ENCODE data around the gene GJA4. TPM values are rescaled to one million over a fixed set of nuclear protein-coding genes. Genes with fewer than 3 reads are reported as not detected.
A peak's percentile ranks its signal among the peaks of the same experiment; 100 is the strongest.

GJA4 gene
- total RNA-seq, 4 donors from 2014 or later: 14.4 to 41.4 (median 27.7) TPM

- Histone ChIP-seq H3K27ac (no peak overlapping the region), H3K27me3 (peaks cover 17 to 25% (median 21%) of the 10 kb centered on the region in 3 donors), H3K9me3 (no peaks in the 10 kb centered on the region), H3K36me3 (no peaks in the 10 kb centered on the region), H3K4me1 (peaks cover 3 to 4% of the 10 kb centered on the region in 2 donors), H3K4me3 (no peak overlapping the region)
- DNase-seq (no peak), ATAC-seq (no peak)
- intact Hi-C loops (cut with DNase I; ENCODE audit: low total_unique reads): loop anchor here (2.0 to 5.0 kb wide), 2 partner anchors 67 to 81 kb away; no protein-coding TSS in a partner anchor
- in situ Hi-C loops (cut with MboI; ENCODE audit: low sequenced_read_pairs in 4 of 4): loop anchor here in 1 of 4 donors (5.0 kb wide), 1 partner anchor 66 kb away; no protein-coding TSS in a partner anchor
- no peak for TF ChIP-seq POLR2A (IDR thresholded peaks at IDR 0.05)
- no peak for TF ChIP-seq CTCF (IDR thresholded peaks at IDR 0.05 in 4 of 5, conservative IDR thresholded peaks at IDR 0.05 in 1 of 5)
Measured at GRCh38 chr1:34785875-34786470, 6.8 kb upstream of the GJA4 start.

DNA sequence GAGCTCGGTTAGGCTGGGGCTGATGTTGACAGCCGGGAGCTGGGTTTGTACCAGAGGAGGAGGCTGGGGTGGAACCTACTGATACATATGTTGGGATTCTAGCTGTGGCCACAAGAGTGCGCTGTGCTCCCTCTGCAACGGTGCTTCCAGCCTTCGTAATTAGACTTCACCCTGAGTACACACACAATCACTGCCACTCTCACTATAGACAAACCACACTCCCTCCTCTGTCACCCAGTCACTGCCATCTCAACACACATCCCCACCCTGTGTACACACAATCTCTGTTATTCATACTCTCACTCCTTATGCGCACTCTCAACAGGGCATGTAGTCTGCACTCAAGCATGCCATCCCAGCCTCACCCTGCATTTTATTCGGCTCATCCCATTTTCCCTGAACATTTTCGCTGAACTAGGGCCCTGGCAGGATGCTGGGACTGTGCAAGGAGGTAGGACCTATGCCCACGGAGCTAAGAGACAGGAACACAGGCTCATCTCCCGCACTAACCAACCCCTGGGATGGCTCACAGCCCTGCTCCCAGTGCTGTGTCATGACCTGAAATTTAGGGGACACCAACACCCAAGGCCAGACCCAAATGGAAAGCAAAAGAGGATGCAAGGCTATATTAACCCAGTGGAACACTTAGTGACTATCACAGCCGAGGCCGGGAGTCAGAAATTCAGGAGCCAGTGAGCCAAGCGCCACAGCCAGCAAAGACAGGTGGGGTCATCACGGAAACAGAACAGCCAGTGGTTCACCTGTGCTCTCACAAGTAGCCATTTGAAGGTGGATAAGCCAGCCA is 6.1 kb upstream of the GJA4 start:
- no peaks in the 10 kb centered on the region for H3K36me3 ChIP-seq
- in situ Hi-C loops (cut with MboI; ENCODE audit: low sequenced_read_pairs in 4 of 4) (loop anchor here in 1 of 4 donors (5.0 kb wide), 1 partner anchor 66 kb away; no protein-coding TSS in a partner anchor), intact Hi-C loops (cut with DNase I; ENCODE audit: low total_unique reads) (loop anchor here (2.0 to 5.0 kb wide), 2 partner anchors 66 to 81 kb away; no protein-coding TSS in a partner anchor)
- no peak overlapping the region for H3K27ac ChIP-seq
- no peak overlapping the region for H3K4me3 ChIP-seq
- H3K4me1 ChIP-seq: peaks cover under 1 to 3% of the 10 kb centered on the region in 2 donors
- H3K9me3 ChIP-seq: no peaks in the 10 kb centered on the region
- DNase-seq (peak in 1 of 2 donors; percentile 39), ATAC-seq (peak; percentile 65 to 70)
- peaks cover 11 to 17% (median 14%) of the 10 kb centered on the region in 3 donors for H3K27me3 ChIP-seq
- no peak for TF ChIP-seq POLR2A (IDR thresholded peaks at IDR 0.05)
- TF ChIP-seq CTCF (IDR thresholded peaks at IDR 0.05 in 4 of 5, conservative IDR thresholded peaks at IDR 0.05 in 1 of 5): peak; percentile 36 to 81 (median 69)

GRCh38 chr1:34787461-34788420 is 5.1 kb upstream of the GJA4 start:
- TF ChIP-seq POLR2A (IDR thresholded peaks at IDR 0.05) (no peak), CTCF (IDR thresholded peaks at IDR 0.05 in 4 of 5, conservative IDR thresholded peaks at IDR 0.05 in 1 of 5) (peak in 4 of 5 experiments; percentile 14 to 24 (median 20))
- H3K4me3 ChIP-seq: no peak overlapping the region
- peak overlapping the region in 2 of 4 donors; percentile 21 to 52 for H3K27ac ChIP-seq
- in situ Hi-C loops (cut with MboI; ENCODE audit: low sequenced_read_pairs in 4 of 4): loop anchor here in 1 of 4 donors (5.0 kb wide), 1 partner anchor 65 kb away; no protein-coding TSS in a partner anchor
- H3K36me3 ChIP-seq: no peaks in the 10 kb centered on the region
- intact Hi-C loops (cut with DNase I; ENCODE audit: low total_unique reads): loop anchor here (2.0 to 5.0 kb wide), 2 partner anchors 65 to 80 kb away; no protein-coding TSS in a partner anchor
- peaks cover 3 to 5% of the 10 kb centered on the region in 2 donors for H3K4me1 ChIP-seq
- ATAC-seq (no peak), DNase-seq (no peak)
- peaks cover 1 to 7% (median 6%) of the 10 kb centered on the region in 3 donors for H3K27me3 ChIP-seq
- H3K9me3 ChIP-seq: no peaks in the 10 kb centered on the region

DNA sequence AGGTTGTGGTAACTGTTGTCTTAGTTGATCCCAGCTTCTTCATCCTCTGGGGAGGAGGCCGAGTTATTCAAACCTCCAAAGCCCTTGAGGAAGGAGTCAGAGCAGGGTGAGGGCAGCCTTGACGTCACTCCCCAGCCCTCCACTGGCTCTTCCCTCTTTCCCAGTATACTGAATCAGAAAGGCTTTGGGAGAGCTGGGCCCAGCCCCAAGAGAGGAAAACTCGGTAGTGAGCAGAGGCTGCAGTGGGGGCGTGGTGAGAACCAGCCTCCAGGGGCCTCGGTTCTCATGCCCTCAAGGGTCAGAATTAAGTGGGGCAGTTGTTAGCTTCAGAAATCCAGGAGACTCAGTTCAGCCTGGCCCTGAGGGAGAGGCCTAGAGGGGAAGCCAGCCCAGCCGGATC is 1.8 kb upstream of the GJA4 start:
- peak overlapping the region in 3 of 4 donors; percentile 57 to 64 (median 62) for H3K27ac ChIP-seq
- in situ Hi-C loops (cut with MboI; ENCODE audit: low sequenced_read_pairs in 4 of 4): no loop called here
- peaks cover 0 to 7% (median 2%) of the 10 kb centered on the region in 3 donors for H3K27me3 ChIP-seq
- intact Hi-C loops (cut with DNase I; ENCODE audit: low total_unique reads): loop anchor here (5.0 kb wide), 1 partner anchor 46 kb away; no protein-coding TSS in a partner anchor
- H3K36me3 ChIP-seq: peaks cover 0 to 10% of the 10 kb centered on the region in 2 donors
- no peak for TF ChIP-seq POLR2A (IDR thresholded peaks at IDR 0.05)
- no peak for TF ChIP-seq CTCF (IDR thresholded peaks at IDR 0.05 in 4 of 5, conservative IDR thresholded peaks at IDR 0.05 in 1 of 5)
- H3K4me1 ChIP-seq: peaks cover 6 to 11% of the 10 kb centered on the region in 2 donors
- H3K9me3 ChIP-seq: no peaks in the 10 kb centered on the region
- ATAC-seq (peak; percentile 34 to 51), DNase-seq (peak; percentile 16 to 31)
- no peak overlapping the region for H3K4me3 ChIP-seq

All from gastrocnemius medialis (tissue), 4 donors.